GM20000 (cell line): ENCODE results near the gene ROBO1.
"Not testable (repeated sequence)": the region's sequence is repeated elsewhere in the genome, so short reads cannot be mapped to it uniquely, and the experiment has no call there.

Experiments used
- DNase-seq: peaks from one replicate; pipeline ENCODE4 v3.0.0; 2012; ENCODE audit warnings: low spot score
- TF ChIP-seq, protein P1 (sequence below): IDR thresholded peaks from 2 replicates; pipeline ENCODE4 v1.5.1; 2012; ENCODE audit warnings: mild to moderate bottlenecking, control low read depth; ENCODE audit errors: extremely low read depth, missing control alignments

ROBO1 gene

DNA sequence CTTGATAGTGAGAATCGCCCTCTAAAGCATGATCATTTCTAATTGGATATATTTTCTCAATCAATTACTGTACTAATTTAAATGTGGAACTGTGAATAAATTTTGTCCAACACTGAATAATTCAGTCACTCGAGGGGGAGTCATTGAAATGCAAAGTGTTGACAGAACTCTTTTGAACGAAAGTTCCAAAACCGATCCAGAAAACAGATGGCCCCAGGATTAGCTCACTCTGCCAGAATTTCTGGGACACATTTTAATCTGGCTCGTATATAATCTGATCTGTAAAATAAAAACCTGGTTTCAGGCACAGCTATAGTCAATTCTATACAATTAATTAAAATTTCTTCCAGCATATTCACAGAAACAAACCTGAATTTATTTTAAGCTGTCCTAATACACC, 580.4 kb downstream of the ROBO1 start:
- TF ChIP-seq, protein P1, sequence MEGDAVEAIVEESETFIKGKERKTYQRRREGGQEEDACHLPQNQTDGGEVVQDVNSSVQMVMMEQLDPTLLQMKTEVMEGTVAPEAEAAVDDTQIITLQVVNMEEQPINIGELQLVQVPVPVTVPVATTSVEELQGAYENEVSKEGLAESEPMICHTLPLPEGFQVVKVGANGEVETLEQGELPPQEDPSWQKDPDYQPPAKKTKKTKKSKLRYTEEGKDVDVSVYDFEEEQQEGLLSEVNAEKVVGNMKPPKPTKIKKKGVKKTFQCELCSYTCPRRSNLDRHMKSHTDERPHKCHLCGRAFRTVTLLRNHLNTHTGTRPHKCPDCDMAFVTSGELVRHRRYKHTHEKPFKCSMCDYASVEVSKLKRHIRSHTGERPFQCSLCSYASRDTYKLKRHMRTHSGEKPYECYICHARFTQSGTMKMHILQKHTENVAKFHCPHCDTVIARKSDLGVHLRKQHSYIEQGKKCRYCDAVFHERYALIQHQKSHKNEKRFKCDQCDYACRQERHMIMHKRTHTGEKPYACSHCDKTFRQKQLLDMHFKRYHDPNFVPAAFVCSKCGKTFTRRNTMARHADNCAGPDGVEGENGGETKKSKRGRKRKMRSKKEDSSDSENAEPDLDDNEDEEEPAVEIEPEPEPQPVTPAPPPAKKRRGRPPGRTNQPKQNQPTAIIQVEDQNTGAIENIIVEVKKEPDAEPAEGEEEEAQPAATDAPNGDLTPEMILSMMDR = no peak
- no peak for DNase-seq

DNA sequence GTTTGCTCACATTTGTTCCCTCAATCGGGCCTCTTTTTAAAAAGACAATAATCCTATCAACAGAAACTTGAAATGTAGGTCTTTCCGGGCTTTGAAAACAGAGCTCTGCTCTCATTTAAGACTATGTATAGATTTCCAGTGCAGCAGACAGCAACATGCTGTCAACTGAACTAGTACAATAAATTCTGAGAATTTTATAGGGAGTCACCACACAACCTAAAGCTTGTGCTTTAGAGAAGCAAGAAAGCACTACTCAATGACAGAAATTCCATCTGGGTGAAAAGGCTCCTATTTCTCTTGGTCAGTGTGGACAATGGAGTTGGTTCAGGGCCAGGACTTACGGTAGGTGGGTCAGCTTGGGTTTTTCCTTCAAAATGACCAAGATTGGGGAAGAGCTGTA, 583.5 kb downstream of the ROBO1 start:
- DNase-seq = no peak
- TF ChIP-seq, protein P1 = no peak

DNA sequence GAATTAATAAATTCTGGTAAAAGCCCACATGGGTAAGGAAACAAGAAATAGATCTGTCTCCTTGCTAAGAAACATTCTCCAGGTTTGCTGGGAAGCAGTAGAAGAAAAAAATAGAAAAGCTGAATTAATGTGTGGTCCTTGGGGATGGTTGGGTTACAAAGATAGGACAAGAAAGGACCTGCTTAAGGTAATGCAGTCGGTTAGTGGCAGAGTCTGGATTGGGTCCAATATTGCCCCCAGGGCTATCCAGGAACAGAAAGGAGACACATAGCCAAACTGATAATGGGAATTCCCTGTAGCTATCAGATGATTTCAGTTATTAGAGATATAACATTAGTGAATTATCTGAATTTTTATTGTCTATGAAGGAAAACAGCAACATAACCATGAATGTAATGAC, 584.3 kb downstream of the ROBO1 start:
- TF ChIP-seq, protein P1 = no peak
- DNase-seq = no peak

DNA sequence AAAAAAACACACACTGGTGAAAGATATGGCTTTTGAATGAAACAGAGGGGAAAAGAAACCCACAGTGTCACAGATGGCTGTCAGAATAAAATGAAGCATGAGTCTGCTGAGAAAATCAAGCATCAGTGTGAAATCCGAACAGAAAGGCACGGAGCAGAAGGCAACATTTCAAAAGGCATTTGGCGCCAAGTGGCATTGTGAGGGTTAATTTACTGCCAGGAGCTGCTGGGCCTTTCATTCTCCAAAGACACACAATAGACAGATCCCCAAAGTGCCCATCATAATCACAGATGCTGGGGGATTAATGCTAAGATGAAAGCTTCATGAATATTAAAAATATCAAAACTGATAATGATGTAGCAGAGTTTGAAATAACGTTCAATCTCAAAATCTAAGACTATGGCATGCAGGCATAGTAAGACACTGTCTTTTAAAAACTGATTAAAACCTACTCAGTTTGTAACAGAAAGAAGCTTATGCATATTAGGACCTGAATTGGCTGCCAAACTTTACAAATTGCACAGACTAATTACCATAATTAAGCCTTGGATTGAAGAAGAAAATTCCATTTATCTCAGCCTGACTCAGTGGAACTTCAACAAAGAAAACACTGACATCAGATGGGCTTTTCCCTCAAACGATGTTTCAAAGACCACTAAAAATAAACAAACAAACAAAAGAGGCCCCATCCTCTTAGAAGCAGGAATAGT, 589.2 kb downstream of the ROBO1 start:
- TF ChIP-seq, protein P1 = no peak

DNA sequence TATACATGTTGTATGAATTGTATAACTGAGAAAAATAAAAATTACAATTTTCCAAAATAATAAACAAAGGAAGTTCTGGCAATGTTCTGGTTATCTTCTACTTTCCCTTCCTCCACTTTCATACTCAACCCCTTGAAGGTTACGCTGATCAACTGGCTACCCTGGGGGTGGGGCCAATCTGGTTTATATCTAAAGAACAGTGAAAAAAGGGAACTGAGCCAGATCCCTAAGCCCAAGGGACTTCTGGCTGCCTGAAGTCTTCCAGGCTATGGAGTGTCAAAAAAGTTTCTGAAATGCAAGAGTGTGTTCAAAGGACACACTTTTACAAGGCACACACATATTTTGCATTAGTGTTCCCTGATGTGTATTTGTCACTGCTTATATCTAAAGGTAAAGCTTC, 591.9 kb downstream of the ROBO1 start:
- DNase-seq = no peak
- TF ChIP-seq, protein P1 = no peak

More for the DNA sequence above, 589.2 kb downstream of the ROBO1 start:
- DNase-seq = no peak

DNA sequence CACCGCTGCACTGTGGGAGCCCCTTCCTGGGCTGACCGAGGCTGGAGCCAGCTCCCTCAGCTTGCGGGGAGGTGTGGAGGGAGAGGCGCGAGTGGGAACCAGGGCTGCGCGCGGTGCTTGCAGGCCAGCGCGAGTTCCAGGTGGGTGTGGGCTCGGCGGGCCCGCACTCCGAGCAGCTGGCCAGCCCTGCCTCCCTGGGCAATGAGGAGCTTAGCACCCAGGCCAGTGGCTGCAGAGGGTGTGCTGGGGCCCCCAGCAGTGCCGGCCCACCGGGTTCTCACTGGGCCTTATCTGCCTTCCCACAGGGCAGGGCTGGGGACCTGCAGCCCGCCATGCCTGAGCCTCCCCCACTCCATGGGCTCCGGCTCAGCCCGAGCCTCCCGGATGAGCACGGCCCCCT, 594.5 kb downstream of the ROBO1 start:
- not testable (repeated sequence) for DNase-seq

DNA sequence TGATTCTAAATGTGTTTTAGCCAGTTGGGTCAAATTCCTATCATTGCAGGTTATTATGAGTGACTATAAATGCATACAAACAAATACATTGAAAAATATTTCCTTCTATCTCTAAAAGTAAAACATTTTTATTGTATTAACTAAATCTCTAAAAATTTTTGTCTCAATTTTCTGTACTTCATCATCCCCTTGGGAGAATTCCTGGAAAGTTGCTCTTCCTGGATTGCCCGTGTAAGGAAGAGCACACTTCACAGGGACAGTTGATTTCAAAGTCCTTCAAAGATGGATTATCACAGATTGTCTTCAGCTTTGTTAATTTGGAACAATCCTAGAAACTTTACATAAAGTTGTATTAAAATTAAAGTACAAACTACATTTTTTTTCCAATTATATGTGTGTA, 595.6 kb downstream of the ROBO1 start:
- TF ChIP-seq, protein P1 = no peak
- DNase-seq = no peak

DNA sequence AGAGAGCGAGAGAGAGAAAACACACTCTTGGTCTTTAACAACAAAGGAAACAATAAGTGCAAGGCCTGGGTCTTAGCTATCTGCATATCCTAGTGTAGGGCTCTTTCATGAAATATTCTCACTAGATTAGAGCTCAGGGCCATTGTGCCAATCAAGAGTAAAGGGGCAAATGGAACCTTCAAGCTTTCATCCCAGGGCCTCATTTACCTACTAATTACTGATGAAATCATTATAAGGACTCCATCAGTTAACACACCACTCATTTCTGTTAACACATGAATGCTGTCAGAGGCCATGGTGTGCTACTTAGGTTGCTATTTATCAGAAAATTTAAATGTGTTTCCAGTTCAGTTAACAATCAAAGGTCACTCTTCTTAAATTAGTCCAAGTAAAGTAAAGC, 597.8 kb downstream of the ROBO1 start:
- TF ChIP-seq, protein P1 = no peak

More for the DNA sequence above, 597.8 kb downstream of the ROBO1 start:
- no peak for DNase-seq
